ENCODE data around the gene PHF21A. TPM values are rescaled to one million over a fixed set of nuclear protein-coding genes. Genes with fewer than 3 reads are reported as not detected.

Gene PHF21A
- total and polyA plus RNA-seq, 2 of the 13 experiments (the other 11 are each of a cell fraction or from before 2014, with no cell fraction given), result 4.1 to 34.6 TPM

DNA sequence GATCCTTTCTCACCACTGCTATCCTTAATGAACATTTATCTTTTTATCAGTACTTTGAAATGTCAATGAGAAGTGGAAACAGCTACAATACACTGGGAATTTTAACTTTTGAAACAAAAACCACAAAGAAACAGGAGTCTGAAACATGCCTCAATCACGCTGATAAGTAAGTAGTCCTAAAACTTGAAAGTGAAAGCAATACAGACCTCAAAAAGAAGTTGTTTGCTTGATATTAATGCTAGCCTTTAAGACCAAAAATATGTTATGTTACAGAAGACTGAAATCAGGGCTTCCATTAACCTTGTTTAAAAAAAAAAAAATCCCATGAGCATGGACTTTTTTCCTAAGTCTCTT, 21.3 kb downstream of the PHF21A start:
- H3K4me1 ChIP-seq (ENCODE audit: insufficient read depth, low read length), result no peaks in the 10 kb centered on the region
- in situ Hi-C loops (cut with HindIII; ENCODE audit: extremely low pct_ligation_motif_present, low pct_unique_long_range_greater_than_20kb) (no loop called here), intact Hi-C loops (cut with micrococcal nuclease; ENCODE audit: unreplicated experiment) (no loop called here)
- no peak for DNase-seq (ENCODE audit: low spot score)
- WGBS (ENCODE audit: low lambda C conversion rate), result 82% methylated on average over 1 of the region's 1 CpG
- H3K9me3 ChIP-seq (ENCODE audit: low read length), result no peaks in the 10 kb centered on the region
- no peaks in the 10 kb centered on the region for H3K36me3 ChIP-seq (replicated peaks in 1 of 2; ENCODE audit: control insufficient read depth in 1 of 2, insufficient read depth in 2 of 2, low read length in 2 of 2)
- H3K27me3 ChIP-seq (ENCODE audit: control insufficient read depth in 1 of 2, insufficient read depth in 2 of 2, low read length in 2 of 2), result no peaks in the 10 kb centered on the region
- peaks cover 8% of the 10 kb centered on the region for H3K79me2 ChIP-seq (ENCODE audit: insufficient read depth, low read length)
- no peak overlapping the region for H2AFZ ChIP-seq (ENCODE audit: low read length)
- H3K4me2 ChIP-seq (ENCODE audit: low read depth, low read length), result no peak overlapping the region
- H3K9ac ChIP-seq (ENCODE audit: insufficient read depth, low read depth, low read length), result no peak overlapping the region
- H3K4me3 ChIP-seq (replicated peaks in 1 of 3; ENCODE audit: insufficient read depth in 1 of 3, low read depth in 2 of 3, low read length in 3 of 3), result no peak overlapping the region
- peaks cover 3% of the 10 kb centered on the region; the same call in 1 of the 2 replicates for H4K20me1 ChIP-seq (ENCODE audit: insufficient read depth, low read length)
- no peak for TF ChIP-seq ZNF746 (CRISPR knock-in tag; IDR thresholded peaks at IDR 0.05)
- no peak for ATAC-seq
- no TSS peak for BruUV-seq (replicated peaks)
- no peak overlapping the region for H3K27ac ChIP-seq (ENCODE audit: extremely low read length, insufficient read depth, low read length)
- ChIA-PET CTCF (ENCODE audit: low intra/inter-chr PET ratio, low total read pairs) (no interaction called here), POLR2A (no interaction called here)
- FAIRE-seq, result no peak

DNA sequence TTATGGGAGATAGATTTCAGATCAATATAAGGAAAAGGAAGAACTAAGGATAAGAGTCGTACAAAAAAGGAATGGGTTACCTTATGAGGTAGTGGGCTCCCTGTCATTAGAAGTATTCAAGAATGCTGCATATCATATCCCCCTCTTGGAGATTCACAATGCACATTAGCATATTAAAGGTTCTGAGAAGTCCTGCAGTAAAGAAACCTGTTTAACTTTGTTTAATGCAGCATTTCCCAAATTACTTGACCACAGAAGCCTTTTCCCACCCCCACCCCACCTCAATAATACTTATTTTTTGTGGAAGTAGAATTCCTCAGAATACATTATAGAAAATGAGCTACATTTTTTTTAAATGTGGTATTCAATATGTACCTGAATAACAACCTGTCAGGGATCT, 30.9 kb downstream of the PHF21A start:
- Histone ChIP-seq H3K9me3 (ENCODE audit: low read length) (no peaks in the 10 kb centered on the region), H3K4me2 (ENCODE audit: low read depth, low read length) (no peak overlapping the region), H3K4me1 (ENCODE audit: insufficient read depth, low read length) (no peaks in the 10 kb centered on the region), H3K27me3 (ENCODE audit: control insufficient read depth in 1 of 2, insufficient read depth in 2 of 2, low read length in 2 of 2) (no peaks in the 10 kb centered on the region), H3K9ac (ENCODE audit: insufficient read depth, low read depth, low read length) (no peak overlapping the region), H2AFZ (ENCODE audit: low read length) (no peak overlapping the region), H3K79me2 (ENCODE audit: insufficient read depth, low read length) (peaks cover 4% of the 10 kb centered on the region), H3K36me3 (replicated peaks in 1 of 2; ENCODE audit: control insufficient read depth in 1 of 2, insufficient read depth in 2 of 2, low read length in 2 of 2) (peaks cover 0 to 8% of the 10 kb centered on the region in 2 experiments; a peak in 3 of 5 replicates), H3K27ac (ENCODE audit: extremely low read length, insufficient read depth, low read length) (no peak overlapping the region), H3K4me3 (replicated peaks in 1 of 3; ENCODE audit: insufficient read depth in 1 of 3, low read depth in 2 of 3, low read length in 3 of 3) (no peak overlapping the region), H4K20me1 (ENCODE audit: insufficient read depth, low read length) (no peaks in the 10 kb centered on the region; the same call in 1 of the 2 replicates)
- 93% methylated on average over 1 of the region's 1 CpG for WGBS (ENCODE audit: low lambda C conversion rate)
- no TSS peak for BruUV-seq (replicated peaks)
- ATAC-seq (no peak), FAIRE-seq (no peak), DNase-seq (ENCODE audit: low spot score) (no peak)
- CTCF ChIA-PET (ENCODE audit: low intra/inter-chr PET ratio, low total read pairs), result no interaction called here
- POLR2A ChIA-PET, result no interaction called here
- intact Hi-C loops (cut with micrococcal nuclease; ENCODE audit: unreplicated experiment) (no loop called here), in situ Hi-C loops (cut with HindIII; ENCODE audit: extremely low pct_ligation_motif_present, low pct_unique_long_range_greater_than_20kb) (no loop called here)
- no peak for TF ChIP-seq RBM39 (IDR thresholded peaks at IDR 0.05; ENCODE audit: low read depth, low read length, poor library complexity, severe bottlenecking)
- no peak for TF ChIP-seq ZNF598 (CRISPR knock-in tag; IDR thresholded peaks at IDR 0.05; ENCODE audit: borderline replicate concordance)
